Keratinocyte (primary cell): Measurements from ENCODE around the gene SEC11A. TPM values are rescaled to one million over a fixed set of nuclear protein-coding genes. Genes with fewer than 3 reads are reported as not detected.

Source experiments
- DNase-seq: peaks from one replicate; pipeline ENCODE4 v3.0.0-alpha.2; 2011; ENCODE audit warnings: low read depth, missing footprints, low spot score
- FAIRE-seq: peaks from 2 replicates; lab custom pipeline; 2011; peaks lifted over from hg19 to GRCh38; lab: Jason Lieb, UNC
- H2AFZ ChIP-seq: 2 replicates; pipeline ENCODE4 v1.6.0; 2012; ENCODE audit warnings: low read length, control low read depth, inconsistent platforms; ENCODE audit not compliant: control insufficient read depth
- H3K27ac ChIP-seq: 2 replicates; pipeline ENCODE4 v1.5.1; 2011; ENCODE audit warnings: low read length; ENCODE audit not compliant: control insufficient read depth, insufficient read depth
- H3K27me3 ChIP-seq: 3 replicates; pipeline ENCODE4 v1.6.0; 2011; ENCODE audit warnings: low read length; ENCODE audit not compliant: control insufficient read depth, insufficient read depth; ENCODE audit errors: extremely low read depth
- H3K36me3 ChIP-seq, 2 experiments: 2 replicates in 1 of 2; 3 replicates in 1 of 2; pipeline ENCODE4 v1.5.1; 2011; ENCODE audit warnings: low read length in 2 of 2, mild to moderate bottlenecking in 1 of 2; ENCODE audit not compliant: control insufficient read depth in 2 of 2, insufficient read depth in 2 of 2; ENCODE audit errors: extremely low read depth in 1 of 2
- H3K4me1 ChIP-seq: 3 replicates; pipeline ENCODE4 v1.5.1; 2011; ENCODE audit warnings: low read length; ENCODE audit not compliant: control insufficient read depth, insufficient read depth; ENCODE audit errors: extremely low read depth
- H3K4me2 ChIP-seq: 3 replicates; pipeline ENCODE4 v1.6.0; 2011; ENCODE audit warnings: low read depth, low read length; ENCODE audit not compliant: control insufficient read depth, insufficient read depth; ENCODE audit errors: extremely low read depth
- H3K4me3 ChIP-seq, 3 experiments: fragments of 200-600 bp in 1 of 3; sonication (generic) in 1 of 3; 2 replicates in 2 of 3; 3 replicates in 1 of 3; pipeline ENCODE4 v1.5.1; 2011 to 2016; ENCODE audit warnings: low read length in 3 of 3, mild to moderate bottlenecking in 3 of 3, control low read depth in 2 of 3, inconsistent platforms in 1 of 3, low read depth in 1 of 3, mixed read lengths in 1 of 3, mixed run types in 1 of 3, moderate library complexity in 1 of 3; ENCODE audit not compliant: control insufficient read depth in 2 of 3, insufficient read depth in 2 of 3; ENCODE audit errors: extremely low read depth in 1 of 3
- H3K79me2 ChIP-seq: 2 replicates; pipeline ENCODE4 v1.6.0; 2012; ENCODE audit warnings: low read length; ENCODE audit not compliant: control insufficient read depth, insufficient read depth
- H3K9ac ChIP-seq: 3 replicates; pipeline ENCODE4 v1.6.0; 2011; ENCODE audit warnings: low read length; ENCODE audit not compliant: control insufficient read depth, insufficient read depth; ENCODE audit errors: extremely low read depth
- H3K9me1 ChIP-seq: 3 replicates; pipeline ENCODE4 v1.6.0; 2011; ENCODE audit warnings: low read length; ENCODE audit not compliant: control insufficient read depth, insufficient read depth; ENCODE audit errors: extremely low read depth
- H3K9me3 ChIP-seq: 2 replicates; pipeline ENCODE4 v1.5.1; 2012; ENCODE audit warnings: low read depth, low read length; ENCODE audit not compliant: control insufficient read depth
- H4K20me1 ChIP-seq: 3 replicates; pipeline ENCODE4 v1.6.0; 2011; ENCODE audit warnings: low read length; ENCODE audit not compliant: control insufficient read depth, insufficient read depth; ENCODE audit errors: extremely low read depth
- EZH2 ChIP-seq: IDR thresholded peaks from one replicate; pipeline ENCODE4 v1.6.1; 2012; ENCODE audit warnings: inconsistent platforms, mild to moderate bottlenecking, low read length, moderate library complexity
- dilution Hi-C: fragments of 300-500 bp; cut with MboI; formaldehyde crosslinking; loops from one replicate; pipeline ENCODE4 v1.7.0; 2020; ENCODE audit warnings: low sequenced_read_pairs; ENCODE audit not compliant: extremely low pct_ligation_motif_present
- polyA plus RNA-seq, 5 experiments: library from polyadenylated mRNA; depleted of rRNA in 3 of 5; stranded (reverse) in 3 of 5; stranded (forward) in 1 of 5; unstranded in 1 of 5; fragments of >200 nt; gene quantifications; 1 replicate in 1 of 5; 2 replicates in 3 of 5; 3 replicates in 1 of 5; pipeline versions ENCODE4 v1.2.1 to v1.2.3, GENCODE V29; 2011 to 2012; ENCODE audit warnings: missing spikeins in 2 of 5, low read depth in 1 of 5, low replicate concordance in 1 of 5
- TF ChIP-seq, protein P1 (sequence below), 3 experiments: IDR thresholded peaks in 1 of 3; conservative IDR thresholded peaks in 1 of 3; optimal IDR thresholded peaks in 1 of 3; 2 replicates in 2 of 3; 3 replicates in 1 of 3; pipeline versions ENCODE3 to v1.5.1; 2011; ENCODE audit warnings: low read length in 3 of 3, mild to moderate bottlenecking in 3 of 3, moderate library complexity in 2 of 3, control low read depth in 1 of 3, inconsistent platforms in 1 of 3; ENCODE audit not compliant: insufficient read depth in 2 of 3; ENCODE audit errors: extremely low read depth in 1 of 3

The SEC11A gene
- polyA plus RNA-seq, 1 donor (not counting 4 experiments of a cell fraction or from before 2014, with no cell fraction given) = 195 TPM

DNA sequence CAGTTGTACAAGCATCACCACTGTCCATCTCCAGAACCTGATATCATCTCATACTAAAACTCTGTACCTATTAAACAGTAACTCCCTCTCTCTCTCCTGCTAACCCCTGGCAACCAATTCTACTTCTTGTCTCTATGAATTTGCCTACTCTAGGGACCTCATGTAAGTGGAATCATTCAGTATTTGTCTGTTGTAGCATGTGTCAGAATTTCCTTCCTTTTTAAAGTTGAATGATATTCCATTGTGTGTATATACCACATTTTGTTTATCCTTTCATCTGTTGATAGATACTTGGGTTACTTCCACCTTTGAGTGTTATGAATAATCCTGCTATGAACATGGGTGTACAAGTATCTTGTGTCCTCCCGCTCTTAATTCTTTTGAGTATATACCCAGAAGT lies 49.0 kb upstream of the SEC11A start:
- H3K27me3 ChIP-seq = no peaks in the 10 kb centered on the region
- H3K9me3 ChIP-seq = no peaks in the 10 kb centered on the region
- H3K4me2 ChIP-seq = no peak overlapping the region
- FAIRE-seq (no peak), DNase-seq (no peak)
- dilution Hi-C loops = no loop called here
- no peak overlapping the region for H3K4me3 ChIP-seq
- H3K36me3 ChIP-seq = peaks cover 11 to 13% of the 10 kb centered on the region in 2 experiments
- TF ChIP-seq EZH2 = no peak
- TF ChIP-seq, protein P1, sequence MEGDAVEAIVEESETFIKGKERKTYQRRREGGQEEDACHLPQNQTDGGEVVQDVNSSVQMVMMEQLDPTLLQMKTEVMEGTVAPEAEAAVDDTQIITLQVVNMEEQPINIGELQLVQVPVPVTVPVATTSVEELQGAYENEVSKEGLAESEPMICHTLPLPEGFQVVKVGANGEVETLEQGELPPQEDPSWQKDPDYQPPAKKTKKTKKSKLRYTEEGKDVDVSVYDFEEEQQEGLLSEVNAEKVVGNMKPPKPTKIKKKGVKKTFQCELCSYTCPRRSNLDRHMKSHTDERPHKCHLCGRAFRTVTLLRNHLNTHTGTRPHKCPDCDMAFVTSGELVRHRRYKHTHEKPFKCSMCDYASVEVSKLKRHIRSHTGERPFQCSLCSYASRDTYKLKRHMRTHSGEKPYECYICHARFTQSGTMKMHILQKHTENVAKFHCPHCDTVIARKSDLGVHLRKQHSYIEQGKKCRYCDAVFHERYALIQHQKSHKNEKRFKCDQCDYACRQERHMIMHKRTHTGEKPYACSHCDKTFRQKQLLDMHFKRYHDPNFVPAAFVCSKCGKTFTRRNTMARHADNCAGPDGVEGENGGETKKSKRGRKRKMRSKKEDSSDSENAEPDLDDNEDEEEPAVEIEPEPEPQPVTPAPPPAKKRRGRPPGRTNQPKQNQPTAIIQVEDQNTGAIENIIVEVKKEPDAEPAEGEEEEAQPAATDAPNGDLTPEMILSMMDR (optimal IDR thresholded peaks at IDR 0.05 in 1 of 3, IDR thresholded peaks at IDR 0.05 in 1 of 3, conservative IDR thresholded peaks at IDR 0.05 in 1 of 3; ENCODE audit: extremely low read depth in 1 of 3, insufficient read depth in 2 of 3, low read length in 3 of 3) = no peak
- H3K9ac ChIP-seq = no peak overlapping the region
- no peak overlapping the region for H3K27ac ChIP-seq
- H4K20me1 ChIP-seq = peaks cover 24% of the 10 kb centered on the region
- peaks cover 70% of the 10 kb centered on the region for H3K79me2 ChIP-seq
- no peaks in the 10 kb centered on the region for H3K4me1 ChIP-seq
- H2AFZ ChIP-seq = no peak overlapping the region
- H3K9me1 ChIP-seq = no peaks in the 10 kb centered on the region

DNA sequence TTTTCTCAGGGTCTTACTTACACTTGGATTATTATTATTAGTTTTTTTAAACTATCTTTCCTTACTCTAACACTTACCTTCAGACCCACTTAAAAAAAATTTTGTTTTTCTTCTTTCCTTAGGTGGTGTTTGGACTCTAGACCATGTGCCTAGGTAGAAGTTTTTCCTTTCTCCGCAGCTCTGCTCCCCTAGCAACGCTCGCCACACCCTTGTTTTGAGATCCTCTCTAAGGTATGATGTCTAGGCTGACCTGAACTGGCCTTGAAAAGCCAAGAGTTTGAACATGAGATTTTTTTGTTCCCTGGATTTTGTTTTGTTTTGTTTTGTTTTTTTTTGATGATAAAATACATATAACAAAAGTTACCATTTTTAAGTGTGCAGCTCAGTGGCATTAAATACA lies 48.6 kb upstream of the SEC11A start:
- Histone ChIP-seq H2AFZ (no peak overlapping the region), H3K27me3 (no peaks in the 10 kb centered on the region), H4K20me1 (peaks cover 25% of the 10 kb centered on the region), H3K4me1 (no peaks in the 10 kb centered on the region), H3K36me3 (peaks cover 10 to 13% of the 10 kb centered on the region in 2 experiments), H3K9me1 (no peaks in the 10 kb centered on the region), H3K4me3 (no peak overlapping the region), H3K4me2 (no peak overlapping the region), H3K79me2 (peaks cover 70% of the 10 kb centered on the region), H3K9ac (no peak overlapping the region), H3K27ac (no peak overlapping the region), H3K9me3 (no peaks in the 10 kb centered on the region)
- TF ChIP-seq, protein P1 (optimal IDR thresholded peaks at IDR 0.05 in 1 of 3, IDR thresholded peaks at IDR 0.05 in 1 of 3, conservative IDR thresholded peaks at IDR 0.05 in 1 of 3; ENCODE audit: extremely low read depth in 1 of 3, insufficient read depth in 2 of 3, low read length in 3 of 3) = no peak
- no peak for TF ChIP-seq EZH2
- DNase-seq = no peak
- dilution Hi-C loops = no loop called here
- no peak for FAIRE-seq
